GM12878 (cell line): ENCODE results near the gene MAPRE3. TPM values are rescaled to one million over a fixed set of nuclear protein-coding genes. Genes with fewer than 3 reads are reported as not detected.

Experiments used
- ATAC-seq: fragments of 200-7000 bp; cut with Tn5 transposase; 3 replicates; pipeline ENCODE4 v1.9.1; 2020; ENCODE audit warnings: mild to moderate bottlenecking, moderate library complexity
- BruUV-seq: library from RNA; stranded (reverse); fragments of 400-500 nt; replicated peaks from 2 replicates; lab custom pipeline; 2021; lab: Mats Ljungman, UMichigan
- CTCF ChIA-PET: fragments of 300-600 bp; sonication (Branson Sonifier 250); formaldehyde crosslinking; extraction: SDS; loops from one replicate; lab custom pipeline; 2021; ENCODE audit warnings: inconsistent platforms; lab: Yijun Ruan, JAX
- POLR2A ChIA-PET: fragments of 350-600 bp; formaldehyde crosslinking; extraction: SDS; loops from one replicate; lab custom pipeline; 2021; ENCODE audit warnings: inconsistent platforms; lab: Charles Lee
- RAD21 ChIA-PET: fragments of 300-600 bp; sonication (Branson Sonifier 250); formaldehyde crosslinking; loops from one replicate; lab custom pipeline; 2023; ENCODE audit warnings: antibody characterized with exemption; ENCODE audit not compliant: unreplicated experiment; lab: Charles Lee
- SMC1A ChIA-PET: fragments of 300-600 bp; sonication (Branson Sonifier 250); formaldehyde crosslinking; loops from one replicate; lab custom pipeline; 2023; ENCODE audit not compliant: unreplicated experiment, uncharacterized antibody; lab: Charles Lee
- DNase-seq: peaks from one replicate; pipeline ENCODE4 v3.0.0-alpha.2; 2011; ENCODE audit warnings: low read depth, low spot score
- FAIRE-seq: peaks from 3 replicates; lab custom pipeline; 2011; peaks lifted over from hg19 to GRCh38; lab: Jason Lieb, UNC
- H2AFZ ChIP-seq: 2 replicates; pipeline ENCODE4 v1.6.0; 2011; ENCODE audit warnings: low read depth, low read length, control low read depth; ENCODE audit not compliant: control insufficient read depth
- H3K27ac ChIP-seq: 2 replicates; pipeline ENCODE4 v1.5.1; 2011; ENCODE audit warnings: control low read depth; ENCODE audit not compliant: control insufficient read depth, insufficient read depth
- H3K27me3 ChIP-seq, 2 experiments: replicated peaks in 1 of 2; 2 replicates each; pipeline versions ENCODE4 v1.6.0 to v1.6.1; 2011; ENCODE audit warnings: low read length in 1 of 2; ENCODE audit not compliant: control insufficient read depth in 2 of 2, insufficient read depth in 2 of 2
- H3K36me3 ChIP-seq, 2 experiments: 2 replicates each; pipeline ENCODE4 v1.5.1; 2011; ENCODE audit warnings: low read length in 1 of 2; ENCODE audit not compliant: control insufficient read depth in 2 of 2, insufficient read depth in 2 of 2
- H3K4me1 ChIP-seq: 2 replicates; pipeline ENCODE4 v1.6.1; 2011; ENCODE audit warnings: mild to moderate bottlenecking, low read length, moderate library complexity, mixed read lengths; ENCODE audit not compliant: control insufficient read depth, insufficient read depth
- H3K4me2 ChIP-seq: 2 replicates; pipeline ENCODE4 v1.6.0; 2011; ENCODE audit warnings: control low read depth; ENCODE audit not compliant: control insufficient read depth, insufficient read depth
- H3K4me3 ChIP-seq: fragments of 200-600 bp; sonication (generic); 2 replicates; pipeline ENCODE4 v1.5.1; 2016
- H3K79me2 ChIP-seq: 2 replicates; pipeline ENCODE4 v1.6.0; 2011; ENCODE audit warnings: low read length; ENCODE audit not compliant: control insufficient read depth, insufficient read depth
- H3K9ac ChIP-seq: 2 replicates; pipeline ENCODE4 v1.8.0; 2011; ENCODE audit warnings: low read length, control low read depth, mixed read lengths; ENCODE audit not compliant: control insufficient read depth, insufficient read depth
- H3K9me3 ChIP-seq: replicated peaks from 3 replicates; pipeline ENCODE4 v1.5.1; 2011; ENCODE audit warnings: mild to moderate bottlenecking, low read length; ENCODE audit not compliant: control insufficient read depth, insufficient read depth
- H4K20me1 ChIP-seq: 2 replicates; pipeline ENCODE4 v1.6.0; 2011; ENCODE audit not compliant: control insufficient read depth, insufficient read depth
- WGBS: methylation state at CpG from one replicate; pipeline ENCODE4 v1.1.6; 2016; ENCODE audit warnings: low lambda C conversion rate; ENCODE audit not compliant: insufficient replicate concordance, insufficient coverage; ENCODE audit errors: missing lambda C conversion rate; 5-methylcytosine and 5-hydroxymethylcytosine counted together
- in situ Hi-C: fragments of 300-500 bp; cut with MboI; formaldehyde crosslinking; loops from 9 replicates; pipeline ENCODE4 v1.14.3; 2018; ENCODE audit warnings: mixed read lengths
- intact Hi-C: fragments of 100-400 bp; cut with micrococcal nuclease; formaldehyde crosslinking; loops from one replicate; pipeline ENCODE4 v1.14.2; 2022; ENCODE audit not compliant: unreplicated experiment
- polyA plus RNA-seq, 11 experiments: library from polyadenylated mRNA; depleted of rRNA in 4 of 11; unstranded in 6 of 11; stranded (reverse) in 5 of 11; fragments of >200 nt; fragmentation: Nextera tagmentation in 4 of 11; fragmentation: Illumina TruSeq in 1 of 11; extraction: Ambion mirVana in 4 of 11; extraction: Trizol in 1 of 11; gene quantifications; 1 replicate in 1 of 11; 2 replicates in 10 of 11; pipeline versions ENCODE4 v1.2.1 to v1.2.3, GENCODE V29; 2011 to 2016; ENCODE audit warnings: inconsistent platforms in 2 of 11, missing spikeins in 2 of 11, low read depth in 1 of 11
- total RNA-seq, 4 experiments: library from RNA; depleted of rRNA in 3 of 4; stranded (reverse); fragments of >200 nt in 3 of 4; fragmentation: Illumina TruSeq in 1 of 4; extraction: Trizol in 1 of 4; gene quantifications; 2 replicates each; pipeline versions ENCODE4 v1.2.1 to v1.2.3, GENCODE V29; 2013 to 2021
- TF ChIP-seq, protein P1 (sequence below): fragments of 450-650 bp; IDR thresholded peaks from 2 replicates; pipeline ENCODE4 v1.6.1; 2016; ENCODE audit warnings: mild to moderate bottlenecking

Gene MAPRE3
- total and polyA plus RNA-seq, 10 of the 15 experiments (the other 5 are each of a cell fraction or from before 2014, with no cell fraction given), result 0.03 to 1.3 (median 0.73) TPM; not detected in 1

GRCh38 chr2:27025861-27026851 lies 55.7 kb downstream of the MAPRE3 start:
- no peak overlapping the region for H3K9ac ChIP-seq
- CTCF ChIA-PET, result interaction anchor here (1.2 kb wide), 1 partner anchor 45 kb away, joined by 3 read pairs; no protein-coding TSS in a partner anchor

More at GRCh38 chr2:27025861-27026851, 55.7 kb downstream of the MAPRE3 start:
- Histone ChIP-seq H3K9me3 (no peaks in the 10 kb centered on the region), H3K79me2 (no peaks in the 10 kb centered on the region; the same call in none of the 2 replicates), H3K27me3 (no peaks in the 10 kb centered on the region), H4K20me1 (no peaks in the 10 kb centered on the region), H3K4me3 (no peak overlapping the region), H3K4me1 (peaks cover 3% of the 10 kb centered on the region), H3K4me2 (no peak overlapping the region), H2AFZ (no peak overlapping the region), H3K27ac (no peak overlapping the region), H3K36me3 (peaks cover 0 to 9% of the 10 kb centered on the region in 2 experiments; a peak in 3 of 4 replicates)
- 96% methylated on average over 22 of the region's 24 CpGs for WGBS
- no TSS peak for BruUV-seq
- DNase-seq (no peak), ATAC-seq (no peak), FAIRE-seq (no peak)
- SMC1A ChIA-PET, result interaction anchor here (0.9 kb wide), 1 partner anchor 9 kb away, joined by 3 read pairs; no protein-coding TSS in a partner anchor
- intact Hi-C loops (no loop called here), in situ Hi-C loops (no loop called here)
- RAD21 ChIA-PET, result interaction anchor here (1.2 kb wide), 1 partner anchor 24 kb away, joined by 3 read pairs; no protein-coding TSS in a partner anchor
- POLR2A ChIA-PET, result interaction anchor here (0.5 kb wide), 1 partner anchor 10 kb away, joined by 5 read pairs; no protein-coding TSS in a partner anchor
- TF ChIP-seq, protein P1, sequence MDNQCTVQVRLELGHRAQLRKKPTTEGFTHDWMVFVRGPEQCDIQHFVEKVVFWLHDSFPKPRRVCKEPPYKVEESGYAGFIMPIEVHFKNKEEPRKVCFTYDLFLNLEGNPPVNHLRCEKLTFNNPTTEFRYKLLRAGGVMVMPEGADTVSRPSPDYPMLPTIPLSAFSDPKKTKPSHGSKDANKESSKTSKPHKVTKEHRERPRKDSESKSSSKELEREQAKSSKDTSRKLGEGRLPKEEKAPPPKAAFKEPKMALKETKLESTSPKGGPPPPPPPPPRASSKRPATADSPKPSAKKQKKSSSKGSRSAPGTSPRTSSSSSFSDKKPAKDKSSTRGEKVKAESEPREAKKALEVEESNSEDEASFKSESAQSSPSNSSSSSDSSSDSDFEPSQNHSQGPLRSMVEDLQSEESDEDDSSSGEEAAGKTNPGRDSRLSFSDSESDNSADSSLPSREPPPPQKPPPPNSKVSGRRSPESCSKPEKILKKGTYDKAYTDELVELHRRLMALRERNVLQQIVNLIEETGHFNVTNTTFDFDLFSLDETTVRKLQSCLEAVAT, result no peak
